ENCODE measurements around the gene CTBP2.

CTBP2 gene

DNA sequence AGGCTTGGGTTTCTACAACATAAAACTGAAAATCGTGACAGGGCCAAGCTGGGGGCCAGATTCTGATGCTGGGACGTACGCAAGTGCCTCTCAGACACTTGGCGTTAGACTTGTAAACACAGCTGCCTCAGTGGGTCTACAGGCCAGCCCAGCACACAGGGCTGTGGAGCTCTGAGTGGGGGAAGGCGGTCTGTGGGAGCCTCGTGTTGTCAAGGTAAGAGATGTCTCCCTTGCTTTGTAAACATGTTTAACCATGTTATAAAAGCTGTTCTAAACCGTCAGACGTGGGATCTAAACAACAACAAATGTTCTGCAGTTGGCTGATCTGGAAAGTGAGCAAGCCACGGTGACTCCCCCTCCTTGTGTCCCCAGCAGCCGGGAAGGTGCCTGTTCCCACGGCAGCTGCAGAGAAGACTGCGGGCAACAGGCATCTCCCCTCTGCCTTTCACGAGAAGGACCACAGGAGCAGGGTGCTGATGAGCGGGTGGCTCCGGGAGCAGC lies 150.7 kb downstream of the CTBP2 start:
- no peaks in the 10 kb centered on the region for H3K79me2 ChIP-seq (ENCODE audit: low read length)
- no peaks in the 10 kb centered on the region for H3F3A ChIP-seq (ENCODE audit: insufficient read depth, low read length)

DNA sequence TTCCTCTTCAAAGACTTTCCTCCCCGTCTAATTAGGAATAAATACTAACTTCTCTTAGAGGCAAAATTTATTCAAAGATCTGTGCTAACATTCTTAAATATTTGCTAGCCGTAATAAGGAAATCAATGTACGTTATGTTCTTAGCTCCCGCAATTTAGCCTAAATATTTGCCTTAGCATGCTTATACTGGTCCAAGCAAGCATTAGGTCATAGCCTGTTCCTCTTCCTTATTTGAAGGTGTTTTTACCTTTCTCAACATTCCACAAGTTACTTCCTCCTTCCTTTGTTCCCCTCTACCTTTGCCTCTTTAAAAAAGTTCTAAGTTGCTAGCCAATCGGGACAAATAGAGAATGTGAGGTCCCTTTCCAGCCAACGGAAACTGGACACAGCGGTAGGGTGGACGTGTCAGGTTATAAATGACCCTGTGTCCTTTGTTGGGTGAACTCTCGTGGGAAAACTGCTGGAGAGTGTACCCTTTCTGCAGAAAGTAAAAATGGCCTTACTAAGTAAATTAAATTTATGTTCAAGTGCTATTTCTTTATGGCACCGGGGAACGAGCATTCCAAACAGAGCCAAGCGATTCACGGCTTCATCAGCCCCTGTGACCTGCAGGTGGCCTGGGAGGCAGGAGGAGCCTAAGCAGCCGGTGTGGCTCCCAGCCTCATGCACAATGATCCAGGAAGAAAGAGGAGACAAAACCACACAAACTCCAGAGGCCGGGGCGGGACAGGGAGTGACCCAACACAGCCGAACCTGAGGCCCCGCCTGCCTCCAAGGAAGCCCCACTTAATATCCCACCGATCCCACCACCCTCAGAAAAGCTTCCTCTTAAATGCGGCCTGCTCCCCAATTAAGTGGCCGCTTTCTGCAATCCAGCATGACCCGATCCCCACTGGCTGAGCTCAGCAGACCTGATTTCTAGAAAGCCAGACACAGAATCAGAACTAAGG lies 151.4 kb downstream of the CTBP2 start:
- TF ChIP-seq, protein P1, sequence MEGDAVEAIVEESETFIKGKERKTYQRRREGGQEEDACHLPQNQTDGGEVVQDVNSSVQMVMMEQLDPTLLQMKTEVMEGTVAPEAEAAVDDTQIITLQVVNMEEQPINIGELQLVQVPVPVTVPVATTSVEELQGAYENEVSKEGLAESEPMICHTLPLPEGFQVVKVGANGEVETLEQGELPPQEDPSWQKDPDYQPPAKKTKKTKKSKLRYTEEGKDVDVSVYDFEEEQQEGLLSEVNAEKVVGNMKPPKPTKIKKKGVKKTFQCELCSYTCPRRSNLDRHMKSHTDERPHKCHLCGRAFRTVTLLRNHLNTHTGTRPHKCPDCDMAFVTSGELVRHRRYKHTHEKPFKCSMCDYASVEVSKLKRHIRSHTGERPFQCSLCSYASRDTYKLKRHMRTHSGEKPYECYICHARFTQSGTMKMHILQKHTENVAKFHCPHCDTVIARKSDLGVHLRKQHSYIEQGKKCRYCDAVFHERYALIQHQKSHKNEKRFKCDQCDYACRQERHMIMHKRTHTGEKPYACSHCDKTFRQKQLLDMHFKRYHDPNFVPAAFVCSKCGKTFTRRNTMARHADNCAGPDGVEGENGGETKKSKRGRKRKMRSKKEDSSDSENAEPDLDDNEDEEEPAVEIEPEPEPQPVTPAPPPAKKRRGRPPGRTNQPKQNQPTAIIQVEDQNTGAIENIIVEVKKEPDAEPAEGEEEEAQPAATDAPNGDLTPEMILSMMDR (IDR thresholded peaks at IDR 0.05; ENCODE audit: low read length): no peak
- TF ChIP-seq EZH2phosphoT487 (IDR thresholded peaks at IDR 0.05; ENCODE audit: low read length): no peak
- TF ChIP-seq EZH2 (optimal IDR thresholded peaks at IDR 0.05; ENCODE audit: low read depth, low read length): no peak
- no peaks in the 10 kb centered on the region for H3K9me2 ChIP-seq (replicated peaks; ENCODE audit: insufficient read depth, low read length)
- H3K4me1 ChIP-seq (ENCODE audit: low read length): no peaks in the 10 kb centered on the region
- no peak for DNase-seq
- no peak overlapping the region for H3K27ac ChIP-seq (ENCODE audit: low read length)
- H3K79me2 ChIP-seq (ENCODE audit: low read length): no peaks in the 10 kb centered on the region
- H3K9ac ChIP-seq (ENCODE audit: low read length): no peak overlapping the region
- no peaks in the 10 kb centered on the region for H3K36me3 ChIP-seq (replicated peaks; ENCODE audit: insufficient read depth, low read length)
- H3F3A ChIP-seq (ENCODE audit: insufficient read depth, low read length): no peaks in the 10 kb centered on the region
- no peak overlapping the region for H2AFZ ChIP-seq (ENCODE audit: low read length)
- no peak overlapping the region for H3K4me2 ChIP-seq (ENCODE audit: low read depth, low read length)
- no peaks in the 10 kb centered on the region for H4K20me1 ChIP-seq (ENCODE audit: insufficient read depth, low read length)
- peaks cover 97% of the 10 kb centered on the region for H3K27me3 ChIP-seq (replicated peaks; ENCODE audit: insufficient read depth, low read length)
- no peaks in the 10 kb centered on the region for H3K9me3 ChIP-seq (replicated peaks; ENCODE audit: insufficient read depth, low read length)
- H3K4me3 ChIP-seq (ENCODE audit: low read length): no peak overlapping the region

More for the DNA sequence above, 150.7 kb downstream of the CTBP2 start:
- Histone ChIP-seq H3K27ac (ENCODE audit: low read length) (no peak overlapping the region), H2AFZ (ENCODE audit: low read length) (no peak overlapping the region), H3K9me3 (replicated peaks; ENCODE audit: insufficient read depth, low read length) (no peaks in the 10 kb centered on the region), H3K4me1 (ENCODE audit: low read length) (no peaks in the 10 kb centered on the region), H4K20me1 (ENCODE audit: insufficient read depth, low read length) (no peaks in the 10 kb centered on the region), H3K9ac (ENCODE audit: low read length) (no peak overlapping the region), H3K27me3 (replicated peaks; ENCODE audit: insufficient read depth, low read length) (peaks cover 97% of the 10 kb centered on the region), H3K4me2 (ENCODE audit: low read depth, low read length) (no peak overlapping the region), H3K4me3 (ENCODE audit: low read length) (no peak overlapping the region), H3K36me3 (replicated peaks; ENCODE audit: insufficient read depth, low read length) (no peaks in the 10 kb centered on the region), H3K9me2 (replicated peaks; ENCODE audit: insufficient read depth, low read length) (no peaks in the 10 kb centered on the region)
- DNase-seq: no peak
- TF ChIP-seq EZH2phosphoT487 (IDR thresholded peaks at IDR 0.05; ENCODE audit: low read length): no peak
- TF ChIP-seq EZH2 (optimal IDR thresholded peaks at IDR 0.05; ENCODE audit: low read depth, low read length): no peak
- TF ChIP-seq, protein P1 (IDR thresholded peaks at IDR 0.05; ENCODE audit: low read length): no peak

DNA sequence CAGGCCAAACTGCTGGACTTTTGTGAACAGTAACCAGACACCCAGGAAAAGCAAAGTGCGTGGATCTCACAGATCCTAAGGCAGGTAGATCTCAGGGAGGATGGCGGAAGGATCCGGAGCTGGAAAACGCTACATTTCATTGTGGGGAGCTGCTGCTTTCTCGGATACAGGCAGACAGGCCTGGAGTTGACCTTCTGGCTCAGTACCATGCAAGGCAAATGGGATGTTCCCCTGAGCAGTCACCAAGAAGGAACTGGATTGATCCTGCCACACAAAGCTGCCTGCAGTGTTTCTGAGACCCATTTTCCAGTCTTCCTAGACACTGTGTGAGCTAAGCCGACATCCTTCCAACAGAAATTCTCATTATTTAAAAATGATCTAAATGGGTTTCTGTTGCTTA lies 152.9 kb downstream of the CTBP2 start:
- no peak overlapping the region for H3K27ac ChIP-seq (ENCODE audit: low read length)
- no peaks in the 10 kb centered on the region for H4K20me1 ChIP-seq (ENCODE audit: insufficient read depth, low read length)
- no peaks in the 10 kb centered on the region for H3K79me2 ChIP-seq (ENCODE audit: low read length)
- H3K4me2 ChIP-seq (ENCODE audit: low read depth, low read length): no peak overlapping the region
- no peak for DNase-seq
- H3K9me2 ChIP-seq (replicated peaks; ENCODE audit: insufficient read depth, low read length): no peaks in the 10 kb centered on the region
- H3K4me1 ChIP-seq (ENCODE audit: low read length): no peaks in the 10 kb centered on the region
- no peak overlapping the region for H2AFZ ChIP-seq (ENCODE audit: low read length)
- no peaks in the 10 kb centered on the region for H3K36me3 ChIP-seq (replicated peaks; ENCODE audit: insufficient read depth, low read length)
- H3K27me3 ChIP-seq (replicated peaks; ENCODE audit: insufficient read depth, low read length): peaks cover 96% of the 10 kb centered on the region
- TF ChIP-seq EZH2phosphoT487 (IDR thresholded peaks at IDR 0.05; ENCODE audit: low read length): no peak
- TF ChIP-seq, protein P1 (IDR thresholded peaks at IDR 0.05; ENCODE audit: low read length): no peak
- no peak for TF ChIP-seq EZH2 (optimal IDR thresholded peaks at IDR 0.05; ENCODE audit: low read depth, low read length)
- H3K4me3 ChIP-seq (ENCODE audit: low read length): no peak overlapping the region
- no peak overlapping the region for H3K9ac ChIP-seq (ENCODE audit: low read length)
- no peaks in the 10 kb centered on the region for H3F3A ChIP-seq (ENCODE audit: insufficient read depth, low read length)
- no peaks in the 10 kb centered on the region for H3K9me3 ChIP-seq (replicated peaks; ENCODE audit: insufficient read depth, low read length)

Data from MM.1S (cell line).